OCI-LY1 (cell line): Measurements from ENCODE around the gene TXNDC15.

Source experiments
- CTCF ChIP-seq: fragments of 200-600 bp; sonication (generic), shearing (Covaris generic); IDR thresholded peaks from 2 replicates; pipeline ENCODE4 v1.5.1; 2017; ENCODE audit warnings: mild to moderate bottlenecking, antibody characterized with exemption, low read length, moderate library complexity, mixed read lengths
- EZH2 ChIP-seq: fragments of 200-600 bp; sonication (generic), shearing (Covaris generic); IDR thresholded peaks from 2 replicates; pipeline ENCODE4 v1.8.0; 2017; ENCODE audit warnings: borderline replicate concordance, mixed run types, mild to moderate bottlenecking, antibody characterized with exemption, low read length, moderate library complexity, mixed read lengths

DNA sequence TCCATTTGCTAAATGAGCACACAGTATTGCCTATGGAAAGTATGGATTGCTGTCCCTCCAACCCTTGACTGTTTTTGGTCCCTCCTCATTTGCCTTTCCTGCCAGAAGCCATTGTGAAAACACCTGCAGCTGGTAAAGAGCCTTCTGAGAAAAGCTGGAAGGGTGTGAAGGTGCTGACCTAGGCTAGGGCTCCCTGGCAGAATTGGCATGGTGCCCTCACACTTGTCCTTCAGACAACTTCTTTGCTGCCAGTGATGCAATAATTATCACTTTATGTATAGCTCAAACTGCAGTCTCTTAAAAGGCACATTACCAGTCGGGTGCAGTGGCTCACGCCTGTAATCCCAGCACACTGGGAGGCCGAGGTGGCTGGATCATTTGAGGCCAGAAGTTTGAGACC lies 4.2 kb downstream of the TXNDC15 start:
- no peak for TF ChIP-seq CTCF
- no peak for TF ChIP-seq EZH2
